HepG2 (cell line): ENCODE measurements around the gene ARAP1. TPM values are rescaled to one million over a fixed set of nuclear protein-coding genes. Genes with fewer than 3 reads are reported as not detected.

ENCODE experiments used
- ADNP ChIP-seq: sonication (generic); formaldehyde crosslinking; IDR thresholded peaks from 2 replicates; pipeline ENCODE4 v1.4.0; 2020; ENCODE audit warnings: missing genetic modification reagents
- CCDC6 ChIP-seq: sonication (generic); formaldehyde crosslinking; IDR thresholded peaks from 2 replicates; pipeline ENCODE4 v1.8.1; 2022; ENCODE audit warnings: mild to moderate bottlenecking, missing genetic modification reagents, moderate library complexity
- FOXA3 ChIP-seq: IDR thresholded peaks from 2 replicates; pipeline ENCODE4 v1.6.1; 2016; ENCODE audit warnings: missing genetic modification reagents, missing compliant biosample characterization
- GZF1 ChIP-seq: sonication (generic); formaldehyde crosslinking; IDR thresholded peaks from 2 replicates; pipeline ENCODE4 v1.5.1; 2020; ENCODE audit warnings: mild to moderate bottlenecking, missing genetic modification reagents
- HOXA3 ChIP-seq: sonication (generic); formaldehyde crosslinking; IDR thresholded peaks from 2 replicates; pipeline ENCODE4 v1.5.0; 2020; ENCODE audit warnings: missing genetic modification reagents
- IRX3 ChIP-seq: sonication (generic); formaldehyde crosslinking; IDR thresholded peaks from 2 replicates; pipeline ENCODE4 v1.8.1; 2023; ENCODE audit warnings: mild to moderate bottlenecking, low read depth, missing genetic modification reagents, borderline replicate concordance
- KAT8 ChIP-seq: IDR thresholded peaks from 2 replicates; pipeline ENCODE4 v1.6.1; 2016; ENCODE audit warnings: missing genetic modification reagents, missing compliant biosample characterization
- KLF16 ChIP-seq, 2 experiments: sonication (generic) in 1 of 2; formaldehyde crosslinking in 1 of 2; IDR thresholded peaks; 2 replicates each; pipeline versions ENCODE4 v1.6.1 to v1.8.0; 2016 to 2023; ENCODE audit warnings: missing genetic modification reagents in 2 of 2, missing compliant biosample characterization in 1 of 2
- MED1 ChIP-seq: sonication (generic); formaldehyde crosslinking; IDR thresholded peaks from 2 replicates; pipeline ENCODE4 v1.4.0; 2020; ENCODE audit warnings: missing genetic modification reagents
- NFKBIZ ChIP-seq: IDR thresholded peaks from 2 replicates; pipeline ENCODE4 v1.6.1; 2018; ENCODE audit warnings: missing genetic modification reagents, missing compliant biosample characterization
- PHF20 ChIP-seq: sonication (generic); formaldehyde crosslinking; IDR thresholded peaks from 2 replicates; pipeline ENCODE4 v1.5.0; 2020; ENCODE audit warnings: mild to moderate bottlenecking, missing genetic modification reagents
- POLR2A ChIP-seq, 2 experiments: IDR thresholded peaks; 2 replicates each; pipeline ENCODE4 v1.6.1; 2011; ENCODE audit warnings: low read depth in 2 of 2, low read length in 2 of 2, mild to moderate bottlenecking in 1 of 2, moderate library complexity in 1 of 2; ENCODE audit not compliant: insufficient read depth in 1 of 2
- POLR2AphosphoS5 ChIP-seq: IDR thresholded peaks from 2 replicates; pipeline ENCODE4 v1.6.1; 2012; ENCODE audit warnings: low read depth, low read length
- RBFOX2 ChIP-seq: fragments of 200-400 bp; formaldehyde crosslinking; IDR thresholded peaks from 2 replicates; pipeline ENCODE4 v1.6.1; 2017; ENCODE audit warnings: low read depth, mild to moderate bottlenecking, low read length
- SALL1 ChIP-seq: sonication (generic); formaldehyde crosslinking; IDR thresholded peaks from 2 replicates; pipeline ENCODE4 v1.8.0; 2022; ENCODE audit warnings: mild to moderate bottlenecking, missing genetic modification reagents
- SIX1 ChIP-seq: sonication (generic); formaldehyde crosslinking; IDR thresholded peaks from 2 replicates; pipeline ENCODE4 v1.4.0; 2020; ENCODE audit warnings: missing genetic modification reagents, borderline replicate concordance
- SP4 ChIP-seq: sonication (generic); formaldehyde crosslinking; IDR thresholded peaks from 2 replicates; pipeline ENCODE4 v1.8.1; 2023; ENCODE audit warnings: mild to moderate bottlenecking, missing genetic modification reagents
- TARDBP ChIP-seq: sonication (generic); formaldehyde crosslinking; IDR thresholded peaks from 2 replicates; pipeline ENCODE4 v1.8.0; 2022; ENCODE audit warnings: mild to moderate bottlenecking, missing genetic modification reagents
- ZBTB7A ChIP-seq: sonication (generic); formaldehyde crosslinking; IDR thresholded peaks from 2 replicates; pipeline ENCODE4 v1.8.0; 2022; ENCODE audit warnings: mild to moderate bottlenecking, missing genetic modification reagents
- ZEB1 ChIP-seq: IDR thresholded peaks from 2 replicates; pipeline ENCODE4 v1.6.1; 2012; ENCODE audit warnings: mild to moderate bottlenecking, low read depth, inconsistent platforms; ENCODE audit not compliant: insufficient replicate concordance
- ZFX ChIP-seq: sonication (generic); formaldehyde crosslinking; IDR thresholded peaks from 2 replicates; pipeline ENCODE4 v1.4.0; 2020; ENCODE audit warnings: mild to moderate bottlenecking, low read depth, missing genetic modification reagents, moderate library complexity
- ZNF121 ChIP-seq: sonication (generic); formaldehyde crosslinking; IDR thresholded peaks from 2 replicates; pipeline ENCODE4 v1.5.0; 2020; ENCODE audit warnings: mild to moderate bottlenecking, missing genetic modification reagents
- polyA plus RNA-seq, 8 experiments: library from polyadenylated mRNA; depleted of rRNA in 3 of 8; stranded (reverse) in 7 of 8; unstranded in 1 of 8; fragments of >200 nt; fragmentation: Illumina TruSeq in 4 of 8; extraction: Trizol in 4 of 8; gene quantifications; 2 replicates each; pipeline versions ENCODE4 v1.2.1 to v1.2.3, GENCODE V29; 2011 to 2016; ENCODE audit warnings: low read depth in 4 of 8, missing spikeins in 1 of 8, mixed read lengths in 1 of 8; ENCODE audit not compliant: insufficient read depth in 1 of 8
- total RNA-seq, 5 experiments: library from RNA; depleted of rRNA; stranded (reverse); fragments of >200 nt; fragmentation: Illumina TruSeq; extraction: Trizol; gene quantifications; 2 replicates each; pipeline ENCODE4 v1.2.3, GENCODE V29; 2016; ENCODE audit warnings: low read depth in 1 of 5
- TF ChIP-seq, protein P1 (sequence below): IDR thresholded peaks from 2 replicates; pipeline ENCODE4 v1.6.1; 2016
- TF ChIP-seq, protein P2 (sequence below): sonication (generic); formaldehyde crosslinking; IDR thresholded peaks from 2 replicates; pipeline ENCODE4 v1.5.1; 2020; ENCODE audit warnings: missing genetic modification reagents, mild to moderate bottlenecking, borderline replicate concordance
- TF ChIP-seq, protein P3 (sequence below): IDR thresholded peaks from 2 replicates; pipeline ENCODE4 v1.6.1; 2012; ENCODE audit warnings: inconsistent platforms
- TF ChIP-seq, protein P4 (sequence below): sonication (generic); formaldehyde crosslinking; IDR thresholded peaks from 2 replicates; pipeline ENCODE4 v1.5.0; 2020; ENCODE audit warnings: missing genetic modification reagents

Gene ARAP1
- total and polyA plus RNA-seq, 2 of the 13 experiments (the other 11 are each of a cell fraction or from before 2014, with no cell fraction given), result 43.2 to 55.5 TPM

DNA sequence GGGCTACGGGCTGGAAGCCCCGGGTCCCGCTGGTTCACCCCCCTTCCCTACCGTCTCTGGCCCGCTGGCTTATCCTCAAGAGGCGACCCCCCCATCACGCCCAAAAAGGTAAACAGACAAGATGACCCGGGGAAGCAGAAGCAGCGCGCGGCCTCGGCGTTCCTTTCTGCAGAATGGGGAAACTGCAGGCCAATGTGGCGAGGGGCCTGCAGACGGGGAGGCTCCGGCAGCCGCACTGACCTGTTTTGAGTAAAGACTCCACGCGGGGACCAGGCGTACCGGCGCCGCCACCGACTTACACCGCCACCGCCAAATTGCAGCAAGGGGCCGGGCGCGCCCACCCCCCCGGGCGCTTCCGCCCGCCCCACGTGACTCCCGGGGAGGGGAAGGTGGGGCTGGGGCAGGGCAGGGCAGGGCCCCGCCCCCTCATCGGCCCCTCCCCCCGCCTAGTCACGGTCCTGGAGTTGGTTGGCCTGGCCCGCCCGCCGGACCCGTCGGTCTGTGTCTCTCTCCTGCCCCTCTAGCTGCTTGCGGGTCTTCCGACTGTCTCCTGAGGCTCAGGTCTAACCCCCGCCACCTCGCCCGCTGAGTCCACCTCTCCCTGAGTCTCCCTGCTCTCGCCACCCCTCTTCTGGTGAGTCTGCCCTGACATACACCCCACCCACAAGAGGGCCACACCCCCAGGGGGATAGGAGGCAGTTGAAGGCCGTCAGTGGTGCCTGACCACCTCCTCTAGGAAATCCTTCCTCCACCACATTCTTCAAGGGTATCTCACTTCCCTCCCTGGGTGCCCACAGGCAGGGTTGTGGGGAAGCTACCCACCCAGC is at the start of gene ARAP1 (continued):
- TF ChIP-seq, protein P1, sequence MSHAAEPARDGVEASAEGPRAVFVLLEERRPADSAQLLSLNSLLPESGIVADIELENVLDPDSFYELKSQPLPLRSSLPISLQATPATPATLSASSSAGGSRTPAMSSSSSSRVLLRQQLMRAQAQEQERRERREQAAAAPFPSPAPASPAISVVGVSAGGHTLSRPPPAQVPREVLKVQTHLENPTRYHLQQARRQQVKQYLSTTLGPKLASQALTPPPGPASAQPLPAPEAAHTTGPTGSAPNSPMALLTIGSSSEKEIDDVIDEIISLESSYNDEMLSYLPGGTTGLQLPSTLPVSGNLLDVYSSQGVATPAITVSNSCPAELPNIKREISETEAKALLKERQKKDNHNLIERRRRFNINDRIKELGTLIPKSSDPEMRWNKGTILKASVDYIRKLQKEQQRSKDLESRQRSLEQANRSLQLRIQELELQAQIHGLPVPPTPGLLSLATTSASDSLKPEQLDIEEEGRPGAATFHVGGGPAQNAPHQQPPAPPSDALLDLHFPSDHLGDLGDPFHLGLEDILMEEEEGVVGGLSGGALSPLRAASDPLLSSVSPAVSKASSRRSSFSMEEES (CRISPR knock-in tag), result peak; percentile 75
- TF ChIP-seq NFKBIZ (CRISPR knock-in tag), result peak; percentile 58; the same call in 1 of the 2 replicates
- TF ChIP-seq ZFX (CRISPR knock-in tag), result peak; percentile 62; the same call in 1 of the 2 replicates
- peak; percentile 62; the same call in 1 of the 2 replicates for TF ChIP-seq CCDC6 (CRISPR knock-in tag)
- TF ChIP-seq ADNP (CRISPR knock-in tag), result peak; percentile 65; the same call in 1 of the 2 replicates
- no peak for TF ChIP-seq ZEB1
- TF ChIP-seq SP4 (CRISPR knock-in tag), result peak; percentile 69
- TF ChIP-seq, protein P2, sequence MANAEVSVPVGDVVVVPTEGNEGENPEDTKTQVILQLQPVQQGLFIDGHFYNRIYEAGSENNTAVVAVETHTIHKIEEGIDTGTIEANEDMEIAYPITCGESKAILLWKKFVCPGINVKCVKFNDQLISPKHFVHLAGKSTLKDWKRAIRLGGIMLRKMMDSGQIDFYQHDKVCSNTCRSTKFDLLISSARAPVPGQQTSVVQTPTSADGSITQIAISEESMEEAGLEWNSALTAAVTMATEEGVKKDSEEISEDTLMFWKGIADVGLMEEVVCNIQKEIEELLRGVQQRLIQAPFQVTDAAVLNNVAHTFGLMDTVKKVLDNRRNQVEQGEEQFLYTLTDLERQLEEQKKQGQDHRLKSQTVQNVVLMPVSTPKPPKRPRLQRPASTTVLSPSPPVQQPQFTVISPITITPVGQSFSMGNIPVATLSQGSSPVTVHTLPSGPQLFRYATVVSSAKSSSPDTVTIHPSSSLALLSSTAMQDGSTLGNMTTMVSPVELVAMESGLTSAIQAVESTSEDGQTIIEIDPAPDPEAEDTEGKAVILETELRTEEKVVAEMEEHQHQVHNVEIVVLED, result no peak
- TF ChIP-seq, protein P3, sequence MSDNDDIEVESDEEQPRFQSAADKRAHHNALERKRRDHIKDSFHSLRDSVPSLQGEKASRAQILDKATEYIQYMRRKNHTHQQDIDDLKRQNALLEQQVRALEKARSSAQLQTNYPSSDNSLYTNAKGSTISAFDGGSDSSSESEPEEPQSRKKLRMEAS, result peak; percentile 38
- peak; percentile 57; the same call in 1 of the 2 replicates for TF ChIP-seq KAT8 (CRISPR knock-in tag)
- TF ChIP-seq SALL1 (CRISPR knock-in tag), result peak; percentile 42
- TF ChIP-seq, protein P4, sequence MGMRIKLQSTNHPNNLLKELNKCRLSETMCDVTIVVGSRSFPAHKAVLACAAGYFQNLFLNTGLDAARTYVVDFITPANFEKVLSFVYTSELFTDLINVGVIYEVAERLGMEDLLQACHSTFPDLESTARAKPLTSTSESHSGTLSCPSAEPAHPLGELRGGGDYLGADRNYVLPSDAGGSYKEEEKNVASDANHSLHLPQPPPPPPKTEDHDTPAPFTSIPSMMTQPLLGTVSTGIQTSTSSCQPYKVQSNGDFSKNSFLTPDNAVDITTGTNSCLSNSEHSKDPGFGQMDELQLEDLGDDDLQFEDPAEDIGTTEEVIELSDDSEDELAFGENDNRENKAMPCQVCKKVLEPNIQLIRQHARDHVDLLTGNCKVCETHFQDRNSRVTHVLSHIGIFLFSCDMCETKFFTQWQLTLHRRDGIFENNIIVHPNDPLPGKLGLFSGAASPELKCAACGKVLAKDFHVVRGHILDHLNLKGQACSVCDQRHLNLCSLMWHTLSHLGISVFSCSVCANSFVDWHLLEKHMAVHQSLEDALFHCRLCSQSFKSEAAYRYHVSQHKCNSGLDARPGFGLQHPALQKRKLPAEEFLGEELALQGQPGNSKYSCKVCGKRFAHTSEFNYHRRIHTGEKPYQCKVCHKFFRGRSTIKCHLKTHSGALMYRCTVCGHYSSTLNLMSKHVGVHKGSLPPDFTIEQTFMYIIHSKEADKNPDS (CRISPR knock-in tag), result no peak
- peak; percentile 25 to 62 for TF ChIP-seq POLR2A (IDR thresholded peaks at IDR 0.05; ENCODE audit: insufficient read depth in 1 of 2, low read depth in 2 of 2, low read length in 2 of 2)
- TF ChIP-seq FOXA3 (CRISPR knock-in tag), result 0 out of 2 replicates have a peak, but pooled peaks have one; percentile 10
- TF ChIP-seq HOXA3 (CRISPR knock-in tag), result peak; percentile 21; the same call in 1 of the 2 replicates
- TF ChIP-seq MED1 (CRISPR knock-in tag), result no peak; the same call in 1 of the 2 replicates
- TF ChIP-seq GZF1 (CRISPR knock-in tag), result 0 out of 2 replicates have a peak, but pooled peaks have one; percentile 27
- TF ChIP-seq RBFOX2, result peak; percentile 79
- peak; percentile 31; the same call in 1 of the 2 replicates for TF ChIP-seq ZNF121 (CRISPR knock-in tag)
- no peak for TF ChIP-seq SIX1 (CRISPR knock-in tag)
- TF ChIP-seq IRX3 (CRISPR knock-in tag), result 0 out of 2 replicates have a peak, but pooled peaks have one; percentile 28
- TF ChIP-seq PHF20 (CRISPR knock-in tag), result peak; percentile 51; the same call in 1 of the 2 replicates
- TF ChIP-seq POLR2AphosphoS5, result peak; percentile 36; the same call in 1 of the 2 replicates
- peak; percentile 45; the same call in 1 of the 2 replicates for TF ChIP-seq ZBTB7A
- peak in 1 of 2 experiments; percentile 47; a peak in 1 of 4 replicates for TF ChIP-seq KLF16 (CRISPR knock-in tag; IDR thresholded peaks at IDR 0.05)
- TF ChIP-seq TARDBP (CRISPR knock-in tag), result 0 out of 2 replicates have a peak, but pooled peaks have one; percentile 43
